ENCODE data around the gene C3AR1.

Gene C3AR1

DNA sequence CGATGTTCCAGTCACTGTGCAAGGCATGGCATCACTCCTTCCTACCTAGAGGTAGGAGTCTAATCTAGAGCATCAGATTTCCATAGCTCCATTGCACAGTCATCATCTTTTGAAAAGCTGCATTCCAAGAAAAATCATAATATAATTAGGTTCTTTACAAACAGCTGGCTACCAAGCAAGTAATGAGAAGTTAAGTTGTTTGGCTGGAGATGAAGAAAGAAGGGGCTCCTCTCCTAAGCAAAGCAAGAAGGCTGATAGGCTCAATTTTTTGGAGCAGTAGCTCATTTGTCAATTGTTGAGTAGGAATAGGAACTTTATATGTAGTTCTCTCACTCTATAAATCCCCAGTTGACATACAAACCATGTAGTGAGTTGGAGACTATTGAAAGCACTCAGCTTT is 25.4 kb downstream of the C3AR1 start:
- Histone ChIP-seq H3K36me3 (ENCODE audit: control insufficient read depth in 1 of 2, insufficient read depth in 2 of 2, low read length in 2 of 2) (peaks cover 7 to 49% of the 10 kb centered on the region in 2 donors), H3K4me3 (ENCODE audit: low read depth in 1 of 2, low read length in 2 of 2) (no peak overlapping the region), H3K27me3 (ENCODE audit: control insufficient read depth in 1 of 2, insufficient read depth in 2 of 2, low read length in 2 of 2) (no peaks in the 10 kb centered on the region), H3K4me1 (ENCODE audit: control insufficient read depth in 1 of 2, insufficient read depth in 2 of 2, low read length in 2 of 2) (peaks cover 28 to 32% of the 10 kb centered on the region in 2 donors), H3K27ac (ENCODE audit: low read depth, low read length) (no peak overlapping the region), H3K9me3 (ENCODE audit: control insufficient read depth in 1 of 2, low read length in 2 of 2) (no peaks in the 10 kb centered on the region), H3K9ac (ENCODE audit: low read depth in 1 of 2, low read length in 2 of 2) (no peak overlapping the region)

DNA sequence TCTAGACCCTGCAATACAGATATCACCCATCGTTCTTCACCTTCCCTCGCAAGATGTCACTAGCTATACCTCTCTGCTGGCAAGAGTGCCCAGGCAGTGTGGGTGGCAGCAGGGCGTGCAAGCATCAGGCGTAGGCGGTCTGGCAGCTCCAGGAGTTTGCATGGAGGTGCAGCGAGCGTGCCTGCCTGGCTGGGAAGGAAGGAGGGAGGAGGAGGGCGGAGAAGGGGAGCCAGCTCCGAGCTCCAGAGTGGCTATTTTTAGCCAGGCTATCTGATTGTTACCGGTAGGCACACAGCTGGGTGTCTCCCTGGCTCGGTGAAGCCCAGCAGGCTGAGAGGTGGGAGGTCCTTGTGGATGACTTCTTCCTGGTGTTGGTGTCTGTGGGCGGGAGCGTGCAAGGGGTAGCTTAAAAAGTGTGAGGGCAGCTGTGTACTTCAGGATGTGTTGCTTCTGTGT is 27.5 kb downstream of the C3AR1 start:
- Histone ChIP-seq H3K27ac (ENCODE audit: low read depth, low read length) (no peak overlapping the region), H3K9ac (ENCODE audit: low read depth in 1 of 2, low read length in 2 of 2) (peak overlapping the region in 1 of 2 donors; percentile 10), H3K4me3 (ENCODE audit: low read depth in 1 of 2, low read length in 2 of 2) (peak overlapping the region; percentile 38 to 53), H3K9me3 (ENCODE audit: control insufficient read depth in 1 of 2, low read length in 2 of 2) (no peaks in the 10 kb centered on the region), H3K4me1 (ENCODE audit: control insufficient read depth in 1 of 2, insufficient read depth in 2 of 2, low read length in 2 of 2) (peaks cover 49 to 52% of the 10 kb centered on the region in 2 donors), H3K27me3 (ENCODE audit: control insufficient read depth in 1 of 2, insufficient read depth in 2 of 2, low read length in 2 of 2) (no peaks in the 10 kb centered on the region), H3K36me3 (ENCODE audit: control insufficient read depth in 1 of 2, insufficient read depth in 2 of 2, low read length in 2 of 2) (peaks cover 0 to 32% of the 10 kb centered on the region in 2 donors)

DNA sequence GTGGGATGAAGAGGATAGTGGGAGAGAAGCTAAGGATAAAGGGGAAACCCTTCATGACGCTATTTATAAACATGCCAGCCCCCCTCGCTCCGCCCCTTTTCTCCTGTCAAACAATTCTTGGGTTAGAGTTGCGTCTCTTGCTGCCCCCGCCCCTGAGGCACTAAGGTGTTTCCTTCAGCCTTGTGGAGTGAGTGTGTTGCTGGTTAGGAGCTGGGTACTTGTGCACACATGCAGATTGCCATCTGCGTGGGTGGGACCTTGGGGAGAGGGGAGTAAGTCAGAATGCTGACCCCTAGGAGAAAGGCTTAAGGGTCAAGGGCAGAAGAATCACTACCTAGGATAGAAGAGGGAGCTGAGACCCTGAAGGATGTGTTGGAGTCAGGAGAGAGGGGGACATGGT is 28.2 kb downstream of the C3AR1 start:
- no peaks in the 10 kb centered on the region for H3K27me3 ChIP-seq (ENCODE audit: control insufficient read depth in 1 of 2, insufficient read depth in 2 of 2, low read length in 2 of 2)
- no peak overlapping the region for H3K9ac ChIP-seq (ENCODE audit: low read depth in 1 of 2, low read length in 2 of 2)
- H3K27ac ChIP-seq (ENCODE audit: low read depth, low read length), result no peak overlapping the region
- peak overlapping the region in 1 of 2 donors; percentile 38 for H3K4me3 ChIP-seq (ENCODE audit: low read depth in 1 of 2, low read length in 2 of 2)
- no peaks in the 10 kb centered on the region for H3K9me3 ChIP-seq (ENCODE audit: control insufficient read depth in 1 of 2, low read length in 2 of 2)
- H3K4me1 ChIP-seq (ENCODE audit: control insufficient read depth in 1 of 2, insufficient read depth in 2 of 2, low read length in 2 of 2), result peaks cover 53 to 59% of the 10 kb centered on the region in 2 donors
- peaks cover 0 to 26% of the 10 kb centered on the region in 2 donors for H3K36me3 ChIP-seq (ENCODE audit: control insufficient read depth in 1 of 2, insufficient read depth in 2 of 2, low read length in 2 of 2)

DNA sequence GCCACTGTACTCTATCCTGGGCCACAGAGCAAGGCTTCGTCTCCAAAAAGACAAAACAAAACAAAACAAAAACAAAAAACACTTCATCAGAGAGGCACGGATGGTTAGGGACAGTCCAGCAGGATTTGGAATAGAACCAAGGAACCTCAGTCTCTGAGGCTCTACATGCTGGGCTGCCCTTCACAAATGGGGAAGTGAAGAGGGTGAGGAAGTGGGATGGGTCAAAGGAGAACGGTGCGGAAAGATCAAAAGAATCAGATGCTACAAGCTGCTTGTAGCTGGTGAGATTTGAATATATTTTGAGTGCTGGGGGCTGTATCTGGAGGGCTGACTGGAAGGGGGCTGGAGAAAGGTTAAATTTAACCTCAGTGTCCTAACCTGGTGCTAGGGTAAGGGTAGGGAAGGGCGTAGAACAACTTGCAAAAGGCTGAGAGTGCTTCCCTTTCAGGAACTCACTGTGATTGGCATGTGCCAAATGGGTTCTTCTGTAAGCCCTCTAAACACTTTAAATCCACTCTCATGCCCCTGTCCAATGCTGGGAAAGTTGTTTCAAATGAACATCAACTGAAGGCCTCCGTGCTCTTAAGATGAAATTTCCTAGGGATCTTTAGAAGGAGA is 29.0 kb downstream of the C3AR1 start:
- Histone ChIP-seq H3K27me3 (ENCODE audit: control insufficient read depth in 1 of 2, insufficient read depth in 2 of 2, low read length in 2 of 2) (no peaks in the 10 kb centered on the region), H3K27ac (ENCODE audit: low read depth, low read length) (no peak overlapping the region), H3K9me3 (ENCODE audit: control insufficient read depth in 1 of 2, low read length in 2 of 2) (no peaks in the 10 kb centered on the region), H3K4me1 (ENCODE audit: control insufficient read depth in 1 of 2, insufficient read depth in 2 of 2, low read length in 2 of 2) (peaks cover 53 to 59% of the 10 kb centered on the region in 2 donors), H3K9ac (ENCODE audit: low read depth in 1 of 2, low read length in 2 of 2) (no peak overlapping the region), H3K36me3 (ENCODE audit: control insufficient read depth in 1 of 2, insufficient read depth in 2 of 2, low read length in 2 of 2) (peaks cover 0 to 19% of the 10 kb centered on the region in 2 donors), H3K4me3 (ENCODE audit: low read depth in 1 of 2, low read length in 2 of 2) (peak overlapping the region in 1 of 2 donors; percentile 37)

DNA sequence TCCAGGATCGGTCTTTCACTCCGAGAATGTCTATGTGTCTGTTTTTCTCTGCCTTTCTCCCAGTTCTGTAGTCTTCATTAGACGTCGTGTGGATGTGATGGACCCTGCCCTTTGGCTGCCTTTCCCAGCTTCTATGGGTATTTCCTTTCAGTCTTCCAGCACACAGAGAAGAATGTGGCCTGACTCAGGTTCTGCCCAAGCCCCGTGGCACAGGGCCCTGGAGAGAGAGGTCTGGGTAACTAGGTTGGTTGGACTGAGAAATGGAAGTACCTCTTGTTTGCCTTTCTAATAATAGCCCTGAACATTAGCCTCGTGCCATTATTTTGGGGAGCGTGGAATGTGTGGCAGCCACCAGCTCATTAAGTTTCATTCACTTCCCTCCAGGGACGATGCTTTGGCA is 29.8 kb downstream of the C3AR1 start:
- no peak overlapping the region for H3K27ac ChIP-seq (ENCODE audit: low read depth, low read length)
- no peaks in the 10 kb centered on the region for H3K9me3 ChIP-seq (ENCODE audit: control insufficient read depth in 1 of 2, low read length in 2 of 2)
- peaks cover 57 to 64% of the 10 kb centered on the region in 2 donors for H3K4me1 ChIP-seq (ENCODE audit: control insufficient read depth in 1 of 2, insufficient read depth in 2 of 2, low read length in 2 of 2)
- H3K9ac ChIP-seq (ENCODE audit: low read depth in 1 of 2, low read length in 2 of 2), result no peak overlapping the region
- no peak overlapping the region for H3K4me3 ChIP-seq (ENCODE audit: low read depth in 1 of 2, low read length in 2 of 2)
- H3K36me3 ChIP-seq (ENCODE audit: control insufficient read depth in 1 of 2, insufficient read depth in 2 of 2, low read length in 2 of 2), result peaks cover 0 to 11% of the 10 kb centered on the region in 2 donors
- no peaks in the 10 kb centered on the region for H3K27me3 ChIP-seq (ENCODE audit: control insufficient read depth in 1 of 2, insufficient read depth in 2 of 2, low read length in 2 of 2)

DNA sequence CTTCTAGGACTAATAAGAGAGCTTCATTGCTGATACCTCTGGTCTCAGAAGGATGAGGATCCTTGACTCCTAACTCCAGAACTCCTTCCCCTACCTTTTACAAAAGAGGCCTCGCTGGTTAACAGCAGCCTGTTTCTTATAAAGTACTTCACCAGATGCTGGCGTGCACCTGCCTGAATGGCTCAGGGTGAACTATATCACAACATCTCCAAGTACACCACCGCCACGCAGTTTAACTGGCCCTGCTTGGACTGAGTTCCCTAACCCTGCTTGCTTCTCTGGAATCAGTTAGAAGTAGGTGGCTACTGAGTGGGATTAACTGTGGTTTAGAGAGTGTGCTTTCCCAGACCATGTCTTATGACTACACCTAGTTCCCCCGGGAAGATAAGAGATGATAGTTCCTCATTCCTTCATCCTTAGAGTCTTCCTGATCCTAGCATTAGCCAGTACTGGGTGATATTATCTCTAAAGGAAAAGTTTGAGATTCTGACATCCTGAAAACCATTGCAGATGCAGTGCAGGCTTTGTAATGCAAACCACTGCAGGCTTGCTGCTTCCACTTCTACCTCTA is 30.6 kb downstream of the C3AR1 start:
- peak overlapping the region in 1 of 2 donors; percentile 87 for H3K4me3 ChIP-seq (ENCODE audit: low read depth in 1 of 2, low read length in 2 of 2)
- no peak overlapping the region for H3K27ac ChIP-seq (ENCODE audit: low read depth, low read length)
- peaks cover 0 to 7% of the 10 kb centered on the region in 2 donors for H3K36me3 ChIP-seq (ENCODE audit: control insufficient read depth in 1 of 2, insufficient read depth in 2 of 2, low read length in 2 of 2)
- H3K9ac ChIP-seq (ENCODE audit: low read depth in 1 of 2, low read length in 2 of 2), result peak overlapping the region in 1 of 2 donors; percentile 95
- peaks cover 57 to 64% of the 10 kb centered on the region in 2 donors for H3K4me1 ChIP-seq (ENCODE audit: control insufficient read depth in 1 of 2, insufficient read depth in 2 of 2, low read length in 2 of 2)
- H3K27me3 ChIP-seq (ENCODE audit: control insufficient read depth in 1 of 2, insufficient read depth in 2 of 2, low read length in 2 of 2), result no peaks in the 10 kb centered on the region
- no peaks in the 10 kb centered on the region for H3K9me3 ChIP-seq (ENCODE audit: control insufficient read depth in 1 of 2, low read length in 2 of 2)

DNA sequence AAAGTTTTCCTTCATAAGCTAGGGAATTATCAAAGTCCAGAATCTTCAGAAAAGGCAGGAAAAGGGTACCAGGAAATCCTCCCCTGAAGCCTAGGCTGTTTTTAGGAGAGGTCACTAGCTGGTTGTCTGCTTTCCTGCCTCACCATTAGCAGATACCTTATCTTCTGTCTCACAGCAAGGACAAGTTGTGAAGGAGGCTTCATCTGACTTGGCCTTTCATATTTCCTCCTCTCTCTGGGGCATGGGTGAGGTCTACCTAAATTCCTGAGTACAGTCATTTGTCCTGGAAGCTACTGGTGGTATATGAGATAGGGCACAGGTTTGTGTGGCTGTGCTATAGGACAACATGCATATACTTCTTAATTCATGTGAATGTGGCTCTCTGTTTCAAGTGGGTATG is 31.4 kb downstream of the C3AR1 start:
- H3K27me3 ChIP-seq (ENCODE audit: control insufficient read depth in 1 of 2, insufficient read depth in 2 of 2, low read length in 2 of 2), result no peaks in the 10 kb centered on the region
- peaks cover 0 to 3% of the 10 kb centered on the region in 2 donors for H3K36me3 ChIP-seq (ENCODE audit: control insufficient read depth in 1 of 2, insufficient read depth in 2 of 2, low read length in 2 of 2)
- H3K9ac ChIP-seq (ENCODE audit: low read depth in 1 of 2, low read length in 2 of 2), result peak overlapping the region; percentile 30 to 95
- H3K27ac ChIP-seq (ENCODE audit: low read depth, low read length), result no peak overlapping the region
- H3K9me3 ChIP-seq (ENCODE audit: control insufficient read depth in 1 of 2, low read length in 2 of 2), result no peaks in the 10 kb centered on the region
- peaks cover 57 to 64% of the 10 kb centered on the region in 2 donors for H3K4me1 ChIP-seq (ENCODE audit: control insufficient read depth in 1 of 2, insufficient read depth in 2 of 2, low read length in 2 of 2)
- peak overlapping the region; percentile 87 to 93 for H3K4me3 ChIP-seq (ENCODE audit: low read depth in 1 of 2, low read length in 2 of 2)

DNA sequence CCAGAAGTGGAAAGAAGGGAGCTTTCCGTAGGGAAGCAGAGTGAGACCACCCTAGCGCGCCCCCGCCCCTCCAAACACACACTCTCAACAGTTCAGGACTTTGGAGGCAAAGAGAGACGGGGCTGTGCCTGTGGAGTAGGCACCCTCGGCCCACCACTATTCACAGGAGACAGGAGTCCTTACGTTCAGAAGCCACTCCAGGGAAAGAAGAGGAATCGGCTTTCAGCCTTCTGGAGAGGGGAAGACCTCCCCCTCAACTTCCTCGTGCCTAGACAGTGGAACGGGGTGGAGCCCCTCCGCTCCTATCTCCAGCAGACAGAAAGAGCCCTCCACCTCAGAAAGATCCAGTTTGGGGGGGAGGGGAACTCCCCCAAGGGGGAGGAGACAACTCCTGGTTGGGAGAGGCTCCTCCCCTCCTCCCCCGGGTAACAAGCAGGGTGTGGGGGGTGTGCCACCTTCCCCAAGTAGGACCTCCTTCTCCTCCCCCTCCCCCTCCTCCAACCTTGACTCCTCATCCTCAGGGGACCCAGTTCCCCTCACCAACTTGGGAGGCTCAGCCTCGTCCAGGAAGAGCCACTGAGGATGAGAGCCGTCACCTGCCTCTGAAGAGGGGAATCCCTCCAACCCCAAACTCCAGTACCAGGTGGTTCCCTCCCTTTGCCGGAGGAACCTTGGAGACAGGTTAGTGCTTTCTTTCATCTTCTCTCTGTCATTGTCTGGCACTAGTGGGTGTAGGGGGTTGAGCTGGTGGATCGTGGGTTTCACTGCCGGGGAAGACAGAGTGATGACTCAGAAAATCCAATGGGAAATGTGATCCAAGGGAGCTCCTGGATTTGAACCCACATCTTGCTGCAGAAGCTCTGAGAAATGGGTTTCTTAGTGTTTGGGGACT is 32.8 kb downstream of the C3AR1 start:
- peak overlapping the region; percentile 93 for H3K27ac ChIP-seq (ENCODE audit: low read depth, low read length)
- H3K27me3 ChIP-seq (ENCODE audit: control insufficient read depth in 1 of 2, insufficient read depth in 2 of 2, low read length in 2 of 2), result no peaks in the 10 kb centered on the region
- no peaks in the 10 kb centered on the region for H3K36me3 ChIP-seq (ENCODE audit: control insufficient read depth in 1 of 2, insufficient read depth in 2 of 2, low read length in 2 of 2)
- peak overlapping the region; percentile 91 to 95 for H3K9ac ChIP-seq (ENCODE audit: low read depth in 1 of 2, low read length in 2 of 2)
- peaks cover 48 to 56% of the 10 kb centered on the region in 2 donors for H3K4me1 ChIP-seq (ENCODE audit: control insufficient read depth in 1 of 2, insufficient read depth in 2 of 2, low read length in 2 of 2)
- peak overlapping the region; percentile 87 to 93 for H3K4me3 ChIP-seq (ENCODE audit: low read depth in 1 of 2, low read length in 2 of 2)
- no peaks in the 10 kb centered on the region for H3K9me3 ChIP-seq (ENCODE audit: control insufficient read depth in 1 of 2, low read length in 2 of 2)

DNA sequence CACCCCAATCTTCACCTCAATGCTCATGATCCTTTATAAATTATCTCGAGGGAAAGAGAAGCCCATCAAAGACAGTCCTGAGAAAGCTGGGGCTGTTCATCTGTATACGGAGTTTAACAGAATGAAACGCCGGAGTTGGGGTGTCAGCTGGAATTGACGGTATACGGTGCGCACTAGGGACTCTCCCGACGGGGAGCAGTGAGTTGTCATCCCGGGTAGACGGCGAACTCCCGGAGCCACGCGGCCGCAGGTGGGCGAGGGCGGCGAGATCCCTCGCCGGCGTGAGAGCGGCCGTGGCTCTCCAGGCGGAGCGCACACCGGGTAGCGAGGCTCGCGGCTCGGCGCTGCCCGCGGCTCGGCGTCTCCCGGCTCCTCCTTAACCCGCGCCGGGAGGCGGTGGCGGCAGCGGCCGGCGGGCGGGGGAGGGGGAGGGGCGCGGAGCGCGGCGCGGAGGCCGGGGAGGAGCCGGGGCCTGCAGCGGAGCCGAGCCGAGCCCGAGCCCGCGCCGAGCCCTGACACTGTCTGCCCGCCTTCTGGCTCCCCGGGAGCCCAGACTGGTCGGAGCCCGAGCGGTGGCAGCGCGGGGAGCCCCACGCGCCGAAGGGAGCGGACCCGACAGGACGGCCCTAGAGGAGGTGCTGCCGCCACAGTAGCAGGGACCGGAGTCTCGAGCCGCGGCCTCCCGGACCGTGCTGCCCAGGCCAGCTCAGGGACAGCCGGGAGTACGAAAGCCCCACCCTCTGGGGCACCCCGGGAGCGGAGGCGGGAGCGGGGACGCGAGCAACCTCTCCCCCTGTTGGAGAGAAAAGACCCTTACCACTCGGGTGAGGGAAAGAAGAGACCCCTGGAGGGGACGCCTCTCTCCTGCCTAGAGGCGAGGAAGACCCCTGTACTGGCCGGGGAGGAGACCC is 33.7 kb downstream of the C3AR1 start, which contains the start of gene FOXJ2:
Gene FOXJ2, plus strand, starts transcription at position 475 of the 911 bp plus-strand sequence. CDS start 7,117 bp downstream, outside the sequence.
- Histone ChIP-seq H3K27ac (ENCODE audit: low read depth, low read length) (peak within 1 kb of the TSS; percentile 93), H3K4me1 (ENCODE audit: control insufficient read depth in 1 of 2, insufficient read depth in 2 of 2, low read length in 2 of 2) (peaks cover 39 to 47% of the 10 kb centered on the region in 2 donors), H3K27me3 (ENCODE audit: control insufficient read depth in 1 of 2, insufficient read depth in 2 of 2, low read length in 2 of 2) (no peaks in the 10 kb centered on the region), H3K4me3 (ENCODE audit: low read depth in 1 of 2, low read length in 2 of 2) (peak within 1 kb of the TSS; percentile 87 to 93), H3K9me3 (ENCODE audit: control insufficient read depth in 1 of 2, low read length in 2 of 2) (no peaks in the 10 kb centered on the region), H3K9ac (ENCODE audit: low read depth in 1 of 2, low read length in 2 of 2) (peak within 1 kb of the TSS; percentile 91 to 95), H3K36me3 (ENCODE audit: control insufficient read depth in 1 of 2, insufficient read depth in 2 of 2, low read length in 2 of 2) (no peaks in the 10 kb centered on the region)

Data from duodenal mucosa (tissue), 2 donors.